ENCODE data around the gene CAMK1G.

GRCh38 chr1:209594440-209594839 is 10.9 kb downstream of the CAMK1G start:
- TF ChIP-seq CTCF (IDR thresholded peaks at IDR 0.05 in 2 of 3, conservative IDR thresholded peaks at IDR 0.05 in 1 of 3; ENCODE audit: borderline replicate concordance in 1 of 3, insufficient read depth in 1 of 3, low read depth in 2 of 3, low read length in 2 of 3): no peak
- TF ChIP-seq POLR2A (IDR thresholded peaks at IDR 0.05; ENCODE audit: borderline replicate concordance, extremely low read depth, insufficient read depth, insufficient read length): no peak
- no peak for TF ChIP-seq POLR2AphosphoS5 (IDR thresholded peaks at IDR 0.05; ENCODE audit: low read depth, low read length)
- TF ChIP-seq SIN3A (IDR thresholded peaks at IDR 0.05; ENCODE audit: low read depth): no peak
- no peak for TF ChIP-seq MAX (IDR thresholded peaks at IDR 0.05)
- TF ChIP-seq EZH2 (IDR thresholded peaks at IDR 0.05): no peak
- no peak for TF ChIP-seq REST (IDR thresholded peaks at IDR 0.05; ENCODE audit: low read depth)
- no peak for TF ChIP-seq ATF3 (IDR thresholded peaks at IDR 0.05)
- no peak for TF ChIP-seq YY1 (IDR thresholded peaks at IDR 0.05; ENCODE audit: extremely low read depth, insufficient replicate concordance, low read depth, low read length)
- TF ChIP-seq SRF (IDR thresholded peaks at IDR 0.05; ENCODE audit: low read depth): no peak
